Measurements from ENCODE around the gene MT1A.

DNA sequence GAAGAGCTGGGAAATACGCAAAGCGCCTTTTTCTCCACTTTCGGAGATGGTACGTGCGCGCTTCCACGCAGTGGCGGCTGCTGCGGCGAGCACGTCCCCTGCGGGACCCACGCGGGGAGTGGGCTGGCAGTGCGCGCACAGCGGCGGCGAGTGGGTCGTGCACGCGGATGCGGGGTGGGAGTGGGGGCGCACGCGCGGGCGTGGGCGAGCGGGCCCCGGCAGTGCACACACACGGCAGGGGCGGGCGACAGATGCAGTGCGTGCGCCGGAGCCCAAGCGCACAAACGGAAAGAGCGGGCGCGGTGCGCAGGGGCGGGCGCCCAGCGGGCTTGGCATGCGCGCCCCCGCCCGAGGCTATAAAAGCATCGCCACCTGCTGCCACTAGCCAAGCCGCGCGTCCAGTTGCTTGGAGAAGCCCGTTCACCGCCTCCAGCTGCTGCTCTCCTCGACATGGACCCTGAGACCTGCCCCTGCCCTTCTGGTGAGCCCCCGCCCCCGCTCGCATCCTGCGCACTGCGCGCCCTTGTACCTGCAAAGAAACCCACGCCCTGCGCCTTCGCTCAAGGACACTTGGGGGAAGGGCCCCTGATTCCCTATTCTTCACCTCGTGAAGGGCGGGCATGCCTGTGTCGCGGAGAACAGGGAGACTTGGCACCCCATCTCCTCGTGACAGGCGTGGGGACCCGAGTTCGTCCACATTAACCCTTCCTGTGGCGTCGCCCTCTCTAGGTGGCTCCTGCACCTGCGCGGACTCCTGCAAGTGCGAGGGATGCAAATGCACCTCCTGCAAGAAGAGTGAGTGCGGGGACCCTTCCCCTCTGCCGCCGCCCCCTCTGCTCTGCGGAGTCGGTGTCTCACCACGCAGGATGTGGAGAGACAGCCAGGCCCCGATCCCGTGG, 49.1 kb upstream of the MT1A start, which contains the start of gene MT3:
- TF ChIP-seq CREB1 (CRISPR knock-in tag; IDR thresholded peaks at IDR 0.05) (no peak), TEAD4 (CRISPR knock-in tag; IDR thresholded peaks at IDR 0.05) (no peak), SOX15 (CRISPR knock-in tag; IDR thresholded peaks at IDR 0.05) (no peak), ZNF263 (CRISPR knock-in tag; IDR thresholded peaks at IDR 0.05; ENCODE audit: low read depth) (no peak), ZNF219 (CRISPR knock-in tag; IDR thresholded peaks at IDR 0.05; ENCODE audit: borderline replicate concordance) (no peak), JUN (CRISPR knock-in tag; IDR thresholded peaks at IDR 0.05) (no peak), SP1 (CRISPR knock-in tag; conservative IDR thresholded peaks at IDR 0.05) (0 out of 2 replicates have a peak, but pooled peaks have one; percentile 31), ATF1 (CRISPR knock-in tag; IDR thresholded peaks at IDR 0.05) (no peak), ZNF121 (CRISPR knock-in tag; IDR thresholded peaks at IDR 0.05) (no peak)
- TF ChIP-seq, protein P1, sequence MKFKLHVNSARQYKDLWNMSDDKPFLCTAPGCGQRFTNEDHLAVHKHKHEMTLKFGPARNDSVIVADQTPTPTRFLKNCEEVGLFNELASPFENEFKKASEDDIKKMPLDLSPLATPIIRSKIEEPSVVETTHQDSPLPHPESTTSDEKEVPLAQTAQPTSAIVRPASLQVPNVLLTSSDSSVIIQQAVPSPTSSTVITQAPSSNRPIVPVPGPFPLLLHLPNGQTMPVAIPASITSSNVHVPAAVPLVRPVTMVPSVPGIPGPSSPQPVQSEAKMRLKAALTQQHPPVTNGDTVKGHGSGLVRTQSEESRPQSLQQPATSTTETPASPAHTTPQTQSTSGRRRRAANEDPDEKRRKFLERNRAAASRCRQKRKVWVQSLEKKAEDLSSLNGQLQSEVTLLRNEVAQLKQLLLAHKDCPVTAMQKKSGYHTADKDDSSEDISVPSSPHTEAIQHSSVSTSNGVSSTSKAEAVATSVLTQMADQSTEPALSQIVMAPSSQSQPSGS (CRISPR knock-in tag; IDR thresholded peaks at IDR 0.05; ENCODE audit: borderline replicate concordance, low read depth) = no peak
- TF ChIP-seq, protein P2, sequence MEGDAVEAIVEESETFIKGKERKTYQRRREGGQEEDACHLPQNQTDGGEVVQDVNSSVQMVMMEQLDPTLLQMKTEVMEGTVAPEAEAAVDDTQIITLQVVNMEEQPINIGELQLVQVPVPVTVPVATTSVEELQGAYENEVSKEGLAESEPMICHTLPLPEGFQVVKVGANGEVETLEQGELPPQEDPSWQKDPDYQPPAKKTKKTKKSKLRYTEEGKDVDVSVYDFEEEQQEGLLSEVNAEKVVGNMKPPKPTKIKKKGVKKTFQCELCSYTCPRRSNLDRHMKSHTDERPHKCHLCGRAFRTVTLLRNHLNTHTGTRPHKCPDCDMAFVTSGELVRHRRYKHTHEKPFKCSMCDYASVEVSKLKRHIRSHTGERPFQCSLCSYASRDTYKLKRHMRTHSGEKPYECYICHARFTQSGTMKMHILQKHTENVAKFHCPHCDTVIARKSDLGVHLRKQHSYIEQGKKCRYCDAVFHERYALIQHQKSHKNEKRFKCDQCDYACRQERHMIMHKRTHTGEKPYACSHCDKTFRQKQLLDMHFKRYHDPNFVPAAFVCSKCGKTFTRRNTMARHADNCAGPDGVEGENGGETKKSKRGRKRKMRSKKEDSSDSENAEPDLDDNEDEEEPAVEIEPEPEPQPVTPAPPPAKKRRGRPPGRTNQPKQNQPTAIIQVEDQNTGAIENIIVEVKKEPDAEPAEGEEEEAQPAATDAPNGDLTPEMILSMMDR (IDR thresholded peaks at IDR 0.05) = no peak
- TF ChIP-seq, protein P3, sequence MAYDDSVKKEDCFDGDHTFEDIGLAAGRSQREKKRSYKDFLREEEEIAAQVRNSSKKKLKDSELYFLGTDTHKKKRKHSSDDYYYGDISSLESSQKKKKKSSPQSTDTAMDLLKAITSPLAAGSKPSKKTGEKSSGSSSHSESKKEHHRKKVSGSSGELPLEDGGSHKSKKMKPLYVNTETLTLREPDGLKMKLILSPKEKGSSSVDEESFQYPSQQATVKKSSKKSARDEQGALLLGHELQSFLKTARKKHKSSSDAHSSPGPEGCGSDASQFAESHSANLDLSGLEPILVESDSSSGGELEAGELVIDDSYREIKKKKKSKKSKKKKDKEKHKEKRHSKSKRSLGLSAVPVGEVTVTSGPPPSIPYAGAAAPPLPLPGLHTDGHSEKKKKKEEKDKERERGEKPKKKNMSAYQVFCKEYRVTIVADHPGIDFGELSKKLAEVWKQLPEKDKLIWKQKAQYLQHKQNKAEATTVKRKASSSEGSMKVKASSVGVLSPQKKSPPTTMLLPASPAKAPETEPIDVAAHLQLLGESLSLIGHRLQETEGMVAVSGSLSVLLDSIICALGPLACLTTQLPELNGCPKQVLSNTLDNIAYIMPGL (CRISPR knock-in tag; IDR thresholded peaks at IDR 0.05) = no peak
